T-helper 17 cell (primary cell): ENCODE measurements around the gene PEX5. TPM values are rescaled to one million over a fixed set of nuclear protein-coding genes. Genes with fewer than 3 reads are reported as not detected.
"Not testable (repeated sequence)": the region's sequence is repeated elsewhere in the genome, so short reads cannot be mapped to it uniquely, and the experiment has no call there.

Experiments
- ATAC-seq: fragments of 150-1000 bp; cut with Tn5 transposase; 2 replicates; pipeline ENCODE4 v1.10.0; 2021; ENCODE audit warnings: mild to moderate bottlenecking, moderate library complexity
- DNase-seq, 3 donors: peaks; one replicate each; pipeline versions ENCODE4 v3.0.0 to v3.0.0-alpha.2; 2020 to 2021
- H3K9me3 ChIP-seq: one replicate; pipeline ENCODE4 v1.7.0; 2013; ENCODE audit warnings: low read length, mild to moderate bottlenecking; ENCODE audit not compliant: control insufficient read depth, poor library complexity, severe bottlenecking
- H3K27ac Mint-ChIP-seq: one replicate; pipeline ENCODE4 v1.8.0; 2022; ENCODE audit warnings: mild to moderate bottlenecking, moderate library complexity, mixed read lengths
- H3K27me3 Mint-ChIP-seq: one replicate; pipeline ENCODE4 v1.8.0; 2022; ENCODE audit warnings: mixed read lengths
- H3K36me3 Mint-ChIP-seq: one replicate; pipeline ENCODE4 v1.8.0; 2022; ENCODE audit warnings: low read depth, mixed read lengths
- H3K4me1 Mint-ChIP-seq: one replicate; pipeline ENCODE4 v1.8.0; 2022; ENCODE audit warnings: mild to moderate bottlenecking, mixed read lengths
- H3K4me3 Mint-ChIP-seq: one replicate; pipeline ENCODE4 v1.8.0; 2022; ENCODE audit warnings: mild to moderate bottlenecking, moderate library complexity, mixed read lengths
- total RNA-seq, 4 donors: library from RNA in 2 of 4; stranded (reverse) in 2 of 4; gene quantifications; one replicate each; pipeline ENCODE4 v1.2.3 and lab custom pipeline; 2022 to 2026

Gene PEX5
- total RNA-seq, 2 donors from 2014 or later = 13.1 to 14.6 TPM

GRCh38 chr12:7209958-7210357 lies 20.5 kb downstream of the PEX5 start:
- Mint-ChIP-seq H3K36me3 (peaks cover 19% of the 10 kb centered on the region), H3K27ac (no peak overlapping the region), H3K4me3 (no peak overlapping the region), H3K4me1 (no peaks in the 10 kb centered on the region), H3K27me3 (no peaks in the 10 kb centered on the region)
- no peak for ATAC-seq
- no peaks in the 10 kb centered on the region for H3K9me3 ChIP-seq
- no peak for DNase-seq

- no peak overlapping the region for H3K4me3 Mint-ChIP-seq
- peaks cover 19% of the 10 kb centered on the region for H3K36me3 Mint-ChIP-seq
- no peak overlapping the region for H3K27ac Mint-ChIP-seq
- ATAC-seq (no peak), DNase-seq (no peak)
- H3K9me3 ChIP-seq = no peaks in the 10 kb centered on the region
- H3K27me3 Mint-ChIP-seq = no peaks in the 10 kb centered on the region
- no peaks in the 10 kb centered on the region for H3K4me1 Mint-ChIP-seq
These were observed 21.2 kb downstream of the PEX5 start for GRCh38 chr12:7210642-7211151.

- peaks cover 5% of the 10 kb centered on the region for H3K27me3 Mint-ChIP-seq
- peaks cover 17% of the 10 kb centered on the region for H3K36me3 Mint-ChIP-seq
- no peak overlapping the region for H3K4me3 Mint-ChIP-seq
- no peaks in the 10 kb centered on the region for H3K4me1 Mint-ChIP-seq
- no peak for DNase-seq
- no peak overlapping the region for H3K27ac Mint-ChIP-seq
- H3K9me3 ChIP-seq = no peaks in the 10 kb centered on the region
- ATAC-seq = no peak
These were observed 23.2 kb downstream of the PEX5 start for GRCh38 chr12:7212678-7213077.

GRCh38 chr12:7213745-7214144 lies 24.3 kb downstream of the PEX5 start:
- H3K4me1 Mint-ChIP-seq, ATAC-seq, H3K27ac Mint-ChIP-seq, H3K27me3 Mint-ChIP-seq, H3K9me3 ChIP-seq, DNase-seq, H3K4me3 Mint-ChIP-seq, H3K36me3 Mint-ChIP-seq: not testable (repeated sequence)

- peaks cover 10% of the 10 kb centered on the region for H3K27me3 Mint-ChIP-seq
- no peak overlapping the region for H3K27ac Mint-ChIP-seq
- no peaks in the 10 kb centered on the region for H3K36me3 Mint-ChIP-seq
- H3K4me3 Mint-ChIP-seq = no peak overlapping the region
- DNase-seq (no peak), ATAC-seq (no peak)
- no peaks in the 10 kb centered on the region for H3K9me3 ChIP-seq
- no peaks in the 10 kb centered on the region for H3K4me1 Mint-ChIP-seq
These were observed 28.1 kb downstream of the PEX5 start for GRCh38 chr12:7217475-7218069.

GRCh38 chr12:7219599-7220243 lies 30.2 kb downstream of the PEX5 start:
- DNase-seq (peak; percentile 32 to 63 (median 34)), ATAC-seq (peak; percentile 60)
- H3K27me3 Mint-ChIP-seq = peaks cover 10% of the 10 kb centered on the region
- no peaks in the 10 kb centered on the region for H3K36me3 Mint-ChIP-seq
- H3K27ac Mint-ChIP-seq = no peak overlapping the region
- H3K4me1 Mint-ChIP-seq = no peaks in the 10 kb centered on the region
- H3K9me3 ChIP-seq = no peaks in the 10 kb centered on the region
- H3K4me3 Mint-ChIP-seq = no peak overlapping the region

- DNase-seq (no peak), ATAC-seq (no peak)
- no peaks in the 10 kb centered on the region for H3K9me3 ChIP-seq
- H3K4me1 Mint-ChIP-seq = no peaks in the 10 kb centered on the region
- peaks cover 10% of the 10 kb centered on the region for H3K27me3 Mint-ChIP-seq
- no peaks in the 10 kb centered on the region for H3K36me3 Mint-ChIP-seq
- H3K4me3 Mint-ChIP-seq = no peak overlapping the region
- H3K27ac Mint-ChIP-seq = no peak overlapping the region
These were observed 32.0 kb downstream of the PEX5 start for GRCh38 chr12:7221486-7221885.

- H3K4me1 Mint-ChIP-seq = no peaks in the 10 kb centered on the region
- H3K9me3 ChIP-seq = no peaks in the 10 kb centered on the region
- H3K4me3 Mint-ChIP-seq = no peak overlapping the region
- H3K27me3 Mint-ChIP-seq = peaks cover 22% of the 10 kb centered on the region
- DNase-seq (no peak), ATAC-seq (no peak)
- peaks cover 15% of the 10 kb centered on the region for H3K36me3 Mint-ChIP-seq
- no peak overlapping the region for H3K27ac Mint-ChIP-seq
These were observed 40.3 kb downstream of the PEX5 start for GRCh38 chr12:7229741-7230140.

- Mint-ChIP-seq H3K4me1 (peaks cover 2% of the 10 kb centered on the region), H3K36me3 (peaks cover 6% of the 10 kb centered on the region), H3K27ac (no peak overlapping the region), H3K4me3 (no peak overlapping the region), H3K27me3 (peaks cover 34% of the 10 kb centered on the region)
- DNase-seq = no peak
- no peaks in the 10 kb centered on the region for H3K9me3 ChIP-seq
- ATAC-seq = no peak
These were observed 52.0 kb downstream of the PEX5 start for GRCh38 chr12:7241404-7242005.

- ATAC-seq (no peak), DNase-seq (no peak)
- no peaks in the 10 kb centered on the region for H3K9me3 ChIP-seq
- H3K36me3 Mint-ChIP-seq = peaks cover 6% of the 10 kb centered on the region
- H3K27me3 Mint-ChIP-seq = peaks cover 34% of the 10 kb centered on the region
- H3K4me3 Mint-ChIP-seq = no peak overlapping the region
- H3K4me1 Mint-ChIP-seq = peaks cover 2% of the 10 kb centered on the region
- no peak overlapping the region for H3K27ac Mint-ChIP-seq
These were observed 53.0 kb downstream of the PEX5 start for GRCh38 chr12:7242176-7243101.

- not testable (repeated sequence) for H3K27ac Mint-ChIP-seq, ATAC-seq, H3K9me3 ChIP-seq, DNase-seq, H3K36me3 Mint-ChIP-seq, H3K4me3 Mint-ChIP-seq, H3K4me1 Mint-ChIP-seq
- H3K27me3 Mint-ChIP-seq = peaks cover 16% of the 10 kb centered on the region
These were observed 62.0 kb downstream of the PEX5 start for GRCh38 chr12:7251328-7251996.

- Mint-ChIP-seq H3K27me3 (peaks cover 4% of the 10 kb centered on the region), H3K4me3 (no peak overlapping the region), H3K4me1 (peaks cover 2% of the 10 kb centered on the region), H3K36me3 (no peaks in the 10 kb centered on the region), H3K27ac (no peak overlapping the region)
- DNase-seq (no peak), ATAC-seq (no peak)
- no peaks in the 10 kb centered on the region for H3K9me3 ChIP-seq
These were observed 69.6 kb downstream of the PEX5 start for GRCh38 chr12:7259060-7259459.
